ENCODE results near the gene ST6GALNAC5.

Gene ST6GALNAC5

DNA sequence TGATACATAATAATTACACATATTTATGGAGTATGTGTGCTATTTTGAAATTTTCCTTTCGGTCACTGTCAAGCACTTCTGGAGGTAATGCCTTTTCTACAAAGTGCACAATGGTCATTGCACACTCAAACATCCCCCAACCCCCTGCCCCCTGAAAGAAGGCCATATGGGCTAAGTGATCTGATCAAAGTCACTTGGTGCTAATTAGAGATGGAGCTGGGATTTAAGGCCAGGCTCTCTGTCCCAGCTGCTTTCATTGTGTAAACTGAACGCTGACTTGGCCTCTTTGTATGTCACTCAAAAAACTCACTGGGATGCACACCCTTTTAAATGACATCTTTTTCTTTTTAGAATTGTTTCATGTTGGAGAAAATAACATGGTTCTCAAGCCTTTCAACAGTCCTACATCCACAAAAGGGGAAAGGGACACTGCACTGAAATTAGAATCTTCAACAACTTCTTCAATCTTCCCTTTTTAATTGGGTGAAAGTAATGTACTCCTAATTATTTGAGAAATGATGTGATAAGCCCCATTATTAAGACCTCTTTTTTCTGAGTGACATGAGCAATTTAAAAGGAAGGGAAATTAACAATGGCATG, 149.2 kb downstream of the ST6GALNAC5 start:
- FAIRE-seq, result no peak
- no peak for DNase-seq (ENCODE audit: insufficient read length, low spot score)
- no peak for TF ChIP-seq PAX5 (IDR thresholded peaks at IDR 0.05; ENCODE audit: insufficient read depth, low read length, severe bottlenecking)
- no peak for TF ChIP-seq POLR2AphosphoS5 (IDR thresholded peaks at IDR 0.05; ENCODE audit: low read depth, low read length)
- no peak for TF ChIP-seq SPI1 (IDR thresholded peaks at IDR 0.05; ENCODE audit: low read depth, low read length)
- no peak for TF ChIP-seq POLR2A (IDR thresholded peaks at IDR 0.05; ENCODE audit: low read depth, low read length)
- TF ChIP-seq POU2F2 (IDR thresholded peaks at IDR 0.05; ENCODE audit: low read depth, low read length), result no peak
- TF ChIP-seq TAF1 (IDR thresholded peaks at IDR 0.05; ENCODE audit: low read depth, low read length), result no peak

GRCh38 chr1:77018311-77018710, 151.0 kb downstream of the ST6GALNAC5 start:
- TF ChIP-seq PAX5 (IDR thresholded peaks at IDR 0.05; ENCODE audit: insufficient read depth, low read length, severe bottlenecking), result no peak
- no peak for TF ChIP-seq POLR2A (IDR thresholded peaks at IDR 0.05; ENCODE audit: low read depth, low read length)
- TF ChIP-seq SPI1 (IDR thresholded peaks at IDR 0.05; ENCODE audit: low read depth, low read length), result no peak
- no peak for TF ChIP-seq POU2F2 (IDR thresholded peaks at IDR 0.05; ENCODE audit: low read depth, low read length)
- DNase-seq (ENCODE audit: insufficient read length, low spot score) (no peak), FAIRE-seq (no peak)

- FAIRE-seq (no peak), DNase-seq (ENCODE audit: insufficient read length, low spot score) (no peak)
- no peak for TF ChIP-seq PAX5 (IDR thresholded peaks at IDR 0.05; ENCODE audit: insufficient read depth, low read length, severe bottlenecking)
- no peak for TF ChIP-seq POU2F2 (IDR thresholded peaks at IDR 0.05; ENCODE audit: low read depth, low read length)
- TF ChIP-seq POLR2A (IDR thresholded peaks at IDR 0.05; ENCODE audit: low read depth, low read length), result no peak
- no peak for TF ChIP-seq SPI1 (IDR thresholded peaks at IDR 0.05; ENCODE audit: low read depth, low read length)
These were observed 151.5 kb downstream of the ST6GALNAC5 start for GRCh38 chr1:77018761-77019160.

DNA sequence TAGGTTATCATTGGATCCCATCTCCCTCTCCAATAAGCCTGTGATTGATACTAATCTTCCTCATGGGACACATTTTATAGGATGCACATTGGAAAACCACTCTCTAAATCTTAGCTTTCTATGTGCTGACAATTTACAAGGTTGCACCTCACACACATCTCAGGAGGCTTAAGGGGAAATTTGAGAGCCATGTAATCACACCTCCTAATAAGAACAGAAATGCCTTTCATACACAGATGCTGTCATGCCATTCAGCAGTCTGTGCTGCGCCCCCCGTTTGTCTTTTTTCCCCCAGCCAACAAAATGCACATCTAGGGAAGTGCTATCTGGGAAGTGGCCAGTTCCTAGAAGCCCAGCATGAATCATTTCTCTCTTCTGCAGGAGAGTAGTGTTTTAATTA, 154.5 kb downstream of the ST6GALNAC5 start:
- FAIRE-seq (no peak), DNase-seq (ENCODE audit: insufficient read length, low spot score) (no peak)
- no peak for TF ChIP-seq TAF1 (IDR thresholded peaks at IDR 0.05; ENCODE audit: low read depth, low read length)
- no peak for TF ChIP-seq POLR2AphosphoS5 (IDR thresholded peaks at IDR 0.05; ENCODE audit: low read depth, low read length)
- TF ChIP-seq POU2F2 (IDR thresholded peaks at IDR 0.05; ENCODE audit: low read depth, low read length), result no peak
- no peak for TF ChIP-seq PAX5 (IDR thresholded peaks at IDR 0.05; ENCODE audit: insufficient read depth, low read length, severe bottlenecking)
- TF ChIP-seq POLR2A (IDR thresholded peaks at IDR 0.05; ENCODE audit: low read depth, low read length), result no peak
- TF ChIP-seq SPI1 (IDR thresholded peaks at IDR 0.05; ENCODE audit: low read depth, low read length), result no peak

GRCh38 chr1:77024500-77024899, 157.2 kb downstream of the ST6GALNAC5 start:
- FAIRE-seq, result no peak
- TF ChIP-seq SPI1 (IDR thresholded peaks at IDR 0.05; ENCODE audit: low read depth, low read length) (no peak), POU2F2 (IDR thresholded peaks at IDR 0.05; ENCODE audit: low read depth, low read length) (no peak)
- DNase-seq (ENCODE audit: insufficient read length, low spot score), result no peak

DNA sequence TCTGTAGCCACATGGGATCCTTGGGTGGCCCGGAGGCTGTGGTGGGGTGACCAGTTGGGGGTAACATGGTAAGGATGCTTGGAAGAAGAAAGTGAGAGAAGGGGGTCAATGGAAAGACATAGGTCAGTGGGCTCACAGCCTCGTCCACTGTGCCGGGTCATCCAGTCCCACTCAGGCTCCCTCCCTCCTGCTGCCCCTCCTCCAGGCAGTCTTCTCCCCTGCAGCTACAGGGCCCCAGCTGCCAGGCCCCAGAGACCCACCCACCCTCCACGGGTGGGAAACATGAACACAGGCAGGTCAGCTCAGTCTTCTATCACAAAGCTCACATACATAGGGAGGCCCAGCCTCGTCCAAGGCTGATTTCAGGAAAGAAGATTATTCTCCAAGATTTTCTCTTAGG, 158.3 kb downstream of the ST6GALNAC5 start:
- FAIRE-seq (no peak), DNase-seq (ENCODE audit: insufficient read length, low spot score) (no peak)
- TF ChIP-seq PAX5 (IDR thresholded peaks at IDR 0.05; ENCODE audit: insufficient read depth, low read length, severe bottlenecking), result no peak
- TF ChIP-seq TAF1 (IDR thresholded peaks at IDR 0.05; ENCODE audit: low read depth, low read length), result no peak
- TF ChIP-seq POU2F2 (IDR thresholded peaks at IDR 0.05; ENCODE audit: low read depth, low read length), result no peak
- no peak for TF ChIP-seq POLR2AphosphoS5 (IDR thresholded peaks at IDR 0.05; ENCODE audit: low read depth, low read length)
- TF ChIP-seq SPI1 (IDR thresholded peaks at IDR 0.05; ENCODE audit: low read depth, low read length), result no peak
- no peak for TF ChIP-seq POLR2A (IDR thresholded peaks at IDR 0.05; ENCODE audit: low read depth, low read length)

- FAIRE-seq, result no peak
- TF ChIP-seq POLR2A (IDR thresholded peaks at IDR 0.05; ENCODE audit: low read depth, low read length) (no peak), POU2F2 (IDR thresholded peaks at IDR 0.05; ENCODE audit: low read depth, low read length) (no peak), PAX5 (IDR thresholded peaks at IDR 0.05; ENCODE audit: insufficient read depth, low read length, severe bottlenecking) (no peak), POLR2AphosphoS5 (IDR thresholded peaks at IDR 0.05; ENCODE audit: low read depth, low read length) (no peak), TAF1 (IDR thresholded peaks at IDR 0.05; ENCODE audit: low read depth, low read length) (no peak), SPI1 (IDR thresholded peaks at IDR 0.05; ENCODE audit: low read depth, low read length) (no peak)
- DNase-seq (ENCODE audit: insufficient read length, low spot score), result no peak
These were observed 158.9 kb downstream of the ST6GALNAC5 start for GRCh38 chr1:77026135-77026534.

DNA sequence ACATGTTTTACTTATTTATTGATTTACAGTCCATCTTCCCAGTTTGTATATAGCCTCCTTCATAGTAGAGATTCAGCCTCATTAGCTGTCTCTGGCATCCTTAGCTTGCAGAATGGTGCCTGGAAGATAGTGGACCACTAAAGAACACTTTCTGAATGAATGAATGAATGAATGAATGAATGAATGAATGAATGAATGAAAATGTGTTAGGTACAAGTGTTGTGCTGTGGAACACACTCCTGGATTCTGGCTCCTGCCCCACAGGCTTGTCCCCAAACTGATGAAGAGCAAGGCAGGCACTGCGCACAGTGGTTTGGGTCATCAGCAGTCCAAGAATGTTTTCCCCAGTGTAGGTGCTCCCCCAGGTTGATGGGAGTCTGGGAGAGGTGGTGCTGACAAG, 159.4 kb downstream of the ST6GALNAC5 start:
- TF ChIP-seq POU2F2 (IDR thresholded peaks at IDR 0.05; ENCODE audit: low read depth, low read length) (no peak), TAF1 (IDR thresholded peaks at IDR 0.05; ENCODE audit: low read depth, low read length) (no peak), POLR2A (IDR thresholded peaks at IDR 0.05; ENCODE audit: low read depth, low read length) (no peak), POLR2AphosphoS5 (IDR thresholded peaks at IDR 0.05; ENCODE audit: low read depth, low read length) (no peak), SPI1 (IDR thresholded peaks at IDR 0.05; ENCODE audit: low read depth, low read length) (no peak), PAX5 (IDR thresholded peaks at IDR 0.05; ENCODE audit: insufficient read depth, low read length, severe bottlenecking) (no peak)
- no peak for FAIRE-seq
- no peak for DNase-seq (ENCODE audit: insufficient read length, low spot score)

GRCh38 chr1:77027847-77028246, 160.6 kb downstream of the ST6GALNAC5 start:
- TF ChIP-seq POLR2A (IDR thresholded peaks at IDR 0.05; ENCODE audit: low read depth, low read length) (no peak), TAF1 (IDR thresholded peaks at IDR 0.05; ENCODE audit: low read depth, low read length) (no peak), SPI1 (IDR thresholded peaks at IDR 0.05; ENCODE audit: low read depth, low read length) (no peak), POLR2AphosphoS5 (IDR thresholded peaks at IDR 0.05; ENCODE audit: low read depth, low read length) (no peak), PAX5 (IDR thresholded peaks at IDR 0.05; ENCODE audit: insufficient read depth, low read length, severe bottlenecking) (no peak), POU2F2 (IDR thresholded peaks at IDR 0.05; ENCODE audit: low read depth, low read length) (no peak)
- no peak for FAIRE-seq
- no peak for DNase-seq (ENCODE audit: insufficient read length, low spot score)

DNA sequence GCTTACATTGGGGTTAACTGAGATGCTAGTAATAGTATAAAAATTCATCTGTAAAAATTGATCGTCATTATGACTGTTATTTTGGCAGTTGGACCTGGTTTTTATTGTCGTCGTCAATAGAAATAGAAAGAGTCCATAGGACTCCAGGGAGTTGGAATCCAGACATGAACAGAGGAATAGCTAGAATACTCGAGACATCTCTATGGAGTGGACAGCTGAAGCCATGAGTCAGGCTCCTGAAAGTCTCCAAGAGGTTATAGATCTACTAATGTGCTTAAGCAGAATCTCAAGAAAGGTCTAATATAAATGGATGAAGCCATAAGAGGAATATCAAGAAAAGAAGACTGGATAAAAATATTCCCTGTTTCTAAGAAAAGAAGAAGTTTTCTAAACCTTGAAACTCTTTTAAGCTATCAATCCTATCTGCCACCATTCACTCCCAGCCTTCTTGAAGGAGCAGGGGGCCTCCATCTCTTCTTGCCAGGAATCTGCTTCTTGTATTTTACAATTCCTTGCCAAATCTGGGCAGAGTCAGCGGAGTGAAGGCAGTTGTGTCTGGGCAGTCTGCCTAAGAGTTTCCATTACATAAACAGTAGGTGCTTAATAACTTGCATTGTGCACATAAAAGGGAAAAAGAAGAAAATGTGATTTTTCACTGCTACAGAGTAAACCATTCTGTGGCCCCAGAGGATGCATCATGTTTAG, 163.3 kb downstream of the ST6GALNAC5 start:
- TF ChIP-seq POLR2A (IDR thresholded peaks at IDR 0.05; ENCODE audit: low read depth, low read length), result no peak
- TF ChIP-seq POU2F2 (IDR thresholded peaks at IDR 0.05; ENCODE audit: low read depth, low read length), result no peak
- no peak for TF ChIP-seq TAF1 (IDR thresholded peaks at IDR 0.05; ENCODE audit: low read depth, low read length)
- TF ChIP-seq PAX5 (IDR thresholded peaks at IDR 0.05; ENCODE audit: insufficient read depth, low read length, severe bottlenecking), result no peak
- no peak for TF ChIP-seq POLR2AphosphoS5 (IDR thresholded peaks at IDR 0.05; ENCODE audit: low read depth, low read length)
- no peak for TF ChIP-seq SPI1 (IDR thresholded peaks at IDR 0.05; ENCODE audit: low read depth, low read length)
- FAIRE-seq (no peak), DNase-seq (ENCODE audit: insufficient read length, low spot score) (no peak)
